Neural cell (in vitro differentiated cells): ENCODE data around the gene COL4A4. TPM values are rescaled to one million over a fixed set of nuclear protein-coding genes. Genes with fewer than 3 reads are reported as not detected.

ENCODE experiments used
- H2AFZ ChIP-seq: fragments of 200-600, 300-800 bp; sonication (generic), shearing (Covaris generic); 2 replicates; pipeline ENCODE4 v1.6.0; 2014; ENCODE audit warnings: low read depth, mild to moderate bottlenecking, antibody characterized with exemption, low read length, moderate library complexity
- H3F3A ChIP-seq: fragments of 200-600 bp; shearing (Covaris generic); 2 replicates; pipeline ENCODE4 v1.6.1; 2016; ENCODE audit warnings: mild to moderate bottlenecking, moderate library complexity, mixed read lengths, antibody characterized with exemption, low read length; ENCODE audit not compliant: insufficient read depth, poor library complexity, severe bottlenecking
- H3K27ac ChIP-seq: fragments of 200-600, 300-800 bp; sonication (generic), shearing (Covaris generic); 2 replicates; pipeline ENCODE4 v1.5.1; 2014; ENCODE audit warnings: mild to moderate bottlenecking, low read length, moderate library complexity
- H3K27me3 ChIP-seq: fragments of 300-800, 200-600 bp; sonication (generic), shearing (Covaris generic); 2 replicates; pipeline ENCODE4 v1.6.0; 2014; ENCODE audit warnings: mild to moderate bottlenecking, low read depth, low read length, moderate library complexity; ENCODE audit not compliant: insufficient read depth
- H3K36me3 ChIP-seq: fragments of 300-800, 200-600 bp; sonication (generic), shearing (Covaris generic); 2 replicates; pipeline ENCODE4 v1.5.1; 2014; ENCODE audit warnings: mild to moderate bottlenecking, antibody characterized with exemption, low read length, moderate library complexity; ENCODE audit not compliant: insufficient read depth
- H3K4me2 ChIP-seq: fragments of 300-800, 200-600 bp; sonication (generic), shearing (Covaris generic); 2 replicates; pipeline ENCODE4 v1.6.0; 2014; ENCODE audit warnings: mild to moderate bottlenecking, low read length
- H3K4me3 ChIP-seq: fragments of 300-800, 200-600 bp; sonication (generic), shearing (Covaris generic); 2 replicates; pipeline ENCODE4 v1.5.1; 2014; ENCODE audit warnings: mild to moderate bottlenecking, low read length, moderate library complexity
- H3K79me2 ChIP-seq: fragments of 200-600 bp; shearing (Covaris generic); replicated peaks from 2 replicates; pipeline ENCODE4 v1.6.0; 2014; ENCODE audit warnings: mild to moderate bottlenecking, low read length, moderate library complexity; ENCODE audit not compliant: insufficient read depth
- H3K9ac ChIP-seq: fragments of 300-800, 200-600 bp; sonication (generic), shearing (Covaris generic); 2 replicates; pipeline ENCODE4 v1.6.1; 2016; ENCODE audit warnings: mild to moderate bottlenecking, low read length, mixed read lengths
- H3K9me2 ChIP-seq: fragments of 200-600 bp; shearing (Covaris generic); 2 replicates; pipeline ENCODE4 v1.6.1; 2016; ENCODE audit warnings: mild to moderate bottlenecking, low read length, mixed read lengths; ENCODE audit not compliant: insufficient read depth
- H3K9me3 ChIP-seq: fragments of 200-600, 300-800 bp; sonication (generic), shearing (Covaris generic); 2 replicates; pipeline ENCODE4 v1.6.1; 2016; ENCODE audit warnings: mild to moderate bottlenecking, mixed run types, low read length, moderate library complexity, mixed read lengths
- H4K20me1 ChIP-seq: fragments of 200-600 bp; shearing (Covaris generic); 2 replicates; pipeline ENCODE4 v1.6.1; 2016; ENCODE audit warnings: mild to moderate bottlenecking, mixed run types; ENCODE audit not compliant: insufficient read depth
- EP300 ChIP-seq: fragments of 450-650 bp; conservative IDR thresholded peaks from 2 replicates; pipeline ENCODE4 v1.6.1; 2014; ENCODE audit warnings: antibody characterized with exemption, mild to moderate bottlenecking, moderate library complexity; ENCODE audit not compliant: poor library complexity, severe bottlenecking
- EZH2 ChIP-seq: fragments of 200-600, 300-800 bp; shearing (Covaris generic), sonication (generic); IDR thresholded peaks from 2 replicates; pipeline ENCODE4 v1.6.1; 2014; ENCODE audit warnings: antibody characterized with exemption, low read length, borderline replicate concordance, mild to moderate bottlenecking; ENCODE audit not compliant: insufficient read depth, poor library complexity, severe bottlenecking
- MXI1 ChIP-seq: fragments of 450-650 bp; conservative IDR thresholded peaks from 2 replicates; pipeline ENCODE4 v1.6.1; 2014; ENCODE audit warnings: antibody characterized with exemption, mild to moderate bottlenecking; ENCODE audit not compliant: poor library complexity, severe bottlenecking
- POLR2AphosphoS5 ChIP-seq: IDR thresholded peaks from 2 replicates; pipeline ENCODE4 v1.6.1; 2012
- RAD21 ChIP-seq: fragments of 450-650 bp; conservative IDR thresholded peaks from 2 replicates; pipeline ENCODE4 v1.6.1; 2014; ENCODE audit warnings: antibody characterized with exemption, mild to moderate bottlenecking, moderate library complexity
- SMC3 ChIP-seq: fragments of 450-650 bp; conservative IDR thresholded peaks from 2 replicates; pipeline ENCODE4 v1.6.1; 2014; ENCODE audit warnings: antibody characterized with exemption, mild to moderate bottlenecking, moderate library complexity; ENCODE audit not compliant: poor library complexity
- TAF1 ChIP-seq: IDR thresholded peaks from 2 replicates; pipeline ENCODE4 v1.6.1; 2012; ENCODE audit warnings: low read depth
- polyA plus RNA-seq: library from polyadenylated mRNA; depleted of rRNA; stranded (reverse); fragments of >200 nt; gene quantifications from 2 replicates; pipeline ENCODE4 v1.2.3, GENCODE V29; 2014
- TF ChIP-seq, protein P1 (sequence below): IDR thresholded peaks from 2 replicates; pipeline ENCODE4 v1.6.1; 2012; ENCODE audit warnings: borderline replicate concordance
- TF ChIP-seq, protein P2 (sequence below): fragments of 450-650 bp; IDR thresholded peaks from 2 replicates; pipeline ENCODE4 v1.5.1; 2014; ENCODE audit warnings: antibody characterized with exemption, mild to moderate bottlenecking, moderate library complexity; ENCODE audit not compliant: poor library complexity, severe bottlenecking

COL4A4 gene
- polyA plus RNA-seq, 1 donor from 2014 or later: 0.35 TPM

DNA sequence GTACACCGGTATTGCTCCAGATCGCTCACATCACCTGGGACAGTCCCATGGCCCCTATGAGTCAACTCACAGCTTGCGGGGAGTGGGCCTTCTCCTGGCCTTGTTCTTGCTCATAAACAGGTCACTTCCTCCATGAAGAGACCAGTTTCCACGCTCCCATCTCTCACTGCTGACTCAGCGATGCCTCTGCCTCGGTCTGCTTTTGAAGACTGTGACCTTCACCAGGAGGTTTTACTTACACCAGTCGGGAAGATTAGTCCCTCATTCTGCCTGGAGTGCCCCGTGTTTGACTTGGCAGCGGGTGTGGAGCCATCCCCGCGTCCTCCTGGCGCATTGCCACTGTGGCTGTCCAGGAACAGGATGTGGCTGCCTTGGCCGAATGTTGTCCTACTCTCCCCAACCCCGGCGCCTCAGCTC is 168.4 kb downstream of the COL4A4 start:
- H3K79me2 ChIP-seq: no peaks in the 10 kb centered on the region
- no peak overlapping the region for H3K9ac ChIP-seq
- H3F3A ChIP-seq: no peaks in the 10 kb centered on the region
- H3K4me3 ChIP-seq: no peak overlapping the region
- no peaks in the 10 kb centered on the region for H3K27me3 ChIP-seq
- H3K27ac ChIP-seq: no peak overlapping the region
- H4K20me1 ChIP-seq: no peaks in the 10 kb centered on the region
- no peaks in the 10 kb centered on the region for H3K9me3 ChIP-seq
- TF ChIP-seq RAD21 (no peak), EP300 (no peak), MXI1 (no peak), SMC3 (no peak), EZH2 (no peak), TAF1 (no peak), POLR2AphosphoS5 (no peak)
- TF ChIP-seq, protein P1, sequence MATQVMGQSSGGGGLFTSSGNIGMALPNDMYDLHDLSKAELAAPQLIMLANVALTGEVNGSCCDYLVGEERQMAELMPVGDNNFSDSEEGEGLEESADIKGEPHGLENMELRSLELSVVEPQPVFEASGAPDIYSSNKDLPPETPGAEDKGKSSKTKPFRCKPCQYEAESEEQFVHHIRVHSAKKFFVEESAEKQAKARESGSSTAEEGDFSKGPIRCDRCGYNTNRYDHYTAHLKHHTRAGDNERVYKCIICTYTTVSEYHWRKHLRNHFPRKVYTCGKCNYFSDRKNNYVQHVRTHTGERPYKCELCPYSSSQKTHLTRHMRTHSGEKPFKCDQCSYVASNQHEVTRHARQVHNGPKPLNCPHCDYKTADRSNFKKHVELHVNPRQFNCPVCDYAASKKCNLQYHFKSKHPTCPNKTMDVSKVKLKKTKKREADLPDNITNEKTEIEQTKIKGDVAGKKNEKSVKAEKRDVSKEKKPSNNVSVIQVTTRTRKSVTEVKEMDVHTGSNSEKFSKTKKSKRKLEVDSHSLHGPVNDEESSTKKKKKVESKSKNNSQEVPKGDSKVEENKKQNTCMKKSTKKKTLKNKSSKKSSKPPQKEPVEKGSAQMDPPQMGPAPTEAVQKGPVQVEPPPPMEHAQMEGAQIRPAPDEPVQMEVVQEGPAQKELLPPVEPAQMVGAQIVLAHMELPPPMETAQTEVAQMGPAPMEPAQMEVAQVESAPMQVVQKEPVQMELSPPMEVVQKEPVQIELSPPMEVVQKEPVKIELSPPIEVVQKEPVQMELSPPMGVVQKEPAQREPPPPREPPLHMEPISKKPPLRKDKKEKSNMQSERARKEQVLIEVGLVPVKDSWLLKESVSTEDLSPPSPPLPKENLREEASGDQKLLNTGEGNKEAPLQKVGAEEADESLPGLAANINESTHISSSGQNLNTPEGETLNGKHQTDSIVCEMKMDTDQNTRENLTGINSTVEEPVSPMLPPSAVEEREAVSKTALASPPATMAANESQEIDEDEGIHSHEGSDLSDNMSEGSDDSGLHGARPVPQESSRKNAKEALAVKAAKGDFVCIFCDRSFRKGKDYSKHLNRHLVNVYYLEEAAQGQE: no peak
- TF ChIP-seq, protein P2, sequence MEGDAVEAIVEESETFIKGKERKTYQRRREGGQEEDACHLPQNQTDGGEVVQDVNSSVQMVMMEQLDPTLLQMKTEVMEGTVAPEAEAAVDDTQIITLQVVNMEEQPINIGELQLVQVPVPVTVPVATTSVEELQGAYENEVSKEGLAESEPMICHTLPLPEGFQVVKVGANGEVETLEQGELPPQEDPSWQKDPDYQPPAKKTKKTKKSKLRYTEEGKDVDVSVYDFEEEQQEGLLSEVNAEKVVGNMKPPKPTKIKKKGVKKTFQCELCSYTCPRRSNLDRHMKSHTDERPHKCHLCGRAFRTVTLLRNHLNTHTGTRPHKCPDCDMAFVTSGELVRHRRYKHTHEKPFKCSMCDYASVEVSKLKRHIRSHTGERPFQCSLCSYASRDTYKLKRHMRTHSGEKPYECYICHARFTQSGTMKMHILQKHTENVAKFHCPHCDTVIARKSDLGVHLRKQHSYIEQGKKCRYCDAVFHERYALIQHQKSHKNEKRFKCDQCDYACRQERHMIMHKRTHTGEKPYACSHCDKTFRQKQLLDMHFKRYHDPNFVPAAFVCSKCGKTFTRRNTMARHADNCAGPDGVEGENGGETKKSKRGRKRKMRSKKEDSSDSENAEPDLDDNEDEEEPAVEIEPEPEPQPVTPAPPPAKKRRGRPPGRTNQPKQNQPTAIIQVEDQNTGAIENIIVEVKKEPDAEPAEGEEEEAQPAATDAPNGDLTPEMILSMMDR: no peak
- H3K9me2 ChIP-seq: no peaks in the 10 kb centered on the region
- no peak overlapping the region for H3K4me2 ChIP-seq
- H2AFZ ChIP-seq: no peak overlapping the region
- H3K36me3 ChIP-seq: no peaks in the 10 kb centered on the region

GRCh38 chr2:226994775-226995174 is 169.2 kb downstream of the COL4A4 start:
- Histone ChIP-seq H3K27ac (no peak overlapping the region), H4K20me1 (no peaks in the 10 kb centered on the region), H3K9me2 (no peaks in the 10 kb centered on the region), H2AFZ (no peak overlapping the region), H3K9me3 (no peaks in the 10 kb centered on the region), H3K27me3 (no peaks in the 10 kb centered on the region), H3K4me3 (no peak overlapping the region), H3F3A (no peaks in the 10 kb centered on the region), H3K9ac (no peak overlapping the region), H3K36me3 (no peaks in the 10 kb centered on the region), H3K4me2 (no peak overlapping the region), H3K79me2 (no peaks in the 10 kb centered on the region)
- TF ChIP-seq MXI1 (no peak), SMC3 (no peak), EP300 (no peak), EZH2 (no peak), TAF1 (no peak), RAD21 (no peak), POLR2AphosphoS5 (no peak)
- TF ChIP-seq, protein P2: no peak
- TF ChIP-seq, protein P1: no peak
